HL-60/S4 treated with retinoic acid at 250 ng/mL for 4 days and 3 days (cell line): ENCODE results near the gene MAGEB10.
"Not testable (repeated sequence)": the region's sequence is repeated elsewhere in the genome, so short reads cannot be mapped to it uniquely, and the experiment has no call there.

Experiments
- in situ Hi-C: fragments of 300-500 bp; cut with MboI; formaldehyde crosslinking; loops from 2 replicates; pipeline ENCODE4 v1.7.0; 2022; ENCODE audit warnings: low sequenced_read_pairs

MAGEB10 gene, protein sequence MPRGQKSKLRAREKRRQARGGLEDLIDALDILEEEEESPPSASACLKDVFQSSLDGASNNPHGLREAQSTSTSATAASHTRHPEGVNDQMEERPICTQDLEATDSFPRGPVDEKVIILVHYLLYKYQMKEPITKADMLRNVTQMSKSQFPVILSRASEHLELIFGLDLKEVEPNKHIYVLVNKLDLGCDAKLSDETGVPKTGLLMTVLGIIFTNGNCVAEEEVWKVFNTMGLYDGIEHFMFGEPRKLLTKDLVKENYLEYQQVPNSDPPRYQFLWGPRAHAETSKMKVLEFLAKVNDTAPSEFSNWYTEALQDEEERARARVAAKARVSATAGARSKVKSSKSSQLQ

DNA sequence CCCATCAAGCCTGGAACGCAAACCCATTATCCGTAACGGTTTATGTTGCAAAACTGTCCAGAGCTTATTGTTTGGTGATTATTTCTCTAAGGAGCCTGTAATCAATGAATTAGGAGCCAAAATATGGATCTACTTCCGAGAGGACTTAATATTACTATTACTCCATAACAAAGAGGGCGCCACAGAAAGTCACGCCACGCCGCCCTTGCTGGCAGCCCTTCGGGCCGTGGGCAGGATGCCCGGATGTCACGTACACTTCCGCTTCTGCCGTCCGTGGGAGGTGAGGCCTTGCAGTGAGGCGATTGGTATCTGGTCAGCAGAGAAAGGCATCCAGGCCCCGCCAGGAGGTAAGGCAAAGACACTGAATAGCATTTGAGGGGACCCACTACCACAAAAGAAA, at the start of gene MAGEB10:
MAGEB10 (plus strand) TSS at position 301 of the 400 bp plus-strand sequence. CDS start 13,317 bp downstream, outside the sequence.
- in situ Hi-C loops: no loop called here

DNA sequence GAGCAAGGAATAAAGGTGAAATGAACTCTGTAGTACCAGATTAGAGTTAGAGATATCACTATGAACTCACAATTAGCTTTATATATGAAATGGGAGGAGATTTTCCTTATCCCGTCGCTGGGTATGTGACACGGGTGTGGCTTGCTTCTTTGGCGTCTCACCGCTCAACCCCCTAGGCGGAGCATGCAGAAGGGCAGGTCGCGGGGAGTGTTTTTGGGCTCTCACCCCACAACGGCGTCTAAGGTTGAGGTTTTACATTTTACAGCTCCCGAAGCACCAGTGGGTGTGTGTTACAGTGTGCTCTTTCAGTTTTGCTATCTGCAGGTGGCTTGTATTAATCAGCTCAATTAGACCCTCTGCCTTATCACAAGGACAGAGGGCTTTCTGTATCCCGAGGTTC, 42.1 kb upstream of the MAGEB10 start:
- in situ Hi-C loops: no loop called here

DNA sequence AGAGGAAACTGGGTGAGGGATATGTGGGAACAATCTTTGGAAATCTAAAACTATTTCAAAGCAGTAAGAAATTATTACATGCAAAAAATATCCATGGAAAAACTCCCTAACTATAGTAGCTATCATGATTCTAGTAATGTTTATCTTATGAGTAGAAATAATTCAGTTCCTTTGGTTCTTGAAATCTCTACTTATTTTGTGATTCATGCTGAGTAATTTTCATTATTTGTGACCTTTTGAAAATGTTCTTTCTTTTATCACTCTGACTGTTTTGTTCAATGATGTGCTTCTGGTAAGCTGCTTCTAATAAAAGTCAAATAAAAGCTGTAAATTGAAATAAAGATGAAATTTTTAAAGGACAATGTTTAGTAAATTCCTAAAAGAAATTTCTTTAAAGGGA, 40.4 kb upstream of the MAGEB10 start:
- in situ Hi-C loops: no loop called here

DNA sequence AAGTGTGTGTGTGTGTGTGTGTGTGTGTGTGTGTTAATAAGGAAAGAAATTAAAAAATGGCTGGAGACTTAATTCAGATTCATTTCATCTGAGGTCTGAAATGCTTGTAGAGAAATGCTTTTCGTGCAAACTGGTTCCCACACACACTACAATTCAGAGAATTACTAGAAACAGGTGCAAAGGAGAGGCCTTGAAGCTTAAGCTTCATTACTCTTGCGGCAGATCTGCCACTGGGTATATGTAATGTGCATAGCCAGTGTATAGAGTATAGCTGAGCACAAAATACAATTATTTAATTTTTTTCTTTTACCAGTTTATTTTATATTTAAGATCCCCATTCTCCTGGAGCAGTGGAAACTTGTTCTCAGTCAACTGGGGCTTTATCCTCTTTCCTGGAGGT, 31.8 kb upstream of the MAGEB10 start:
- in situ Hi-C loops: no loop called here

DNA sequence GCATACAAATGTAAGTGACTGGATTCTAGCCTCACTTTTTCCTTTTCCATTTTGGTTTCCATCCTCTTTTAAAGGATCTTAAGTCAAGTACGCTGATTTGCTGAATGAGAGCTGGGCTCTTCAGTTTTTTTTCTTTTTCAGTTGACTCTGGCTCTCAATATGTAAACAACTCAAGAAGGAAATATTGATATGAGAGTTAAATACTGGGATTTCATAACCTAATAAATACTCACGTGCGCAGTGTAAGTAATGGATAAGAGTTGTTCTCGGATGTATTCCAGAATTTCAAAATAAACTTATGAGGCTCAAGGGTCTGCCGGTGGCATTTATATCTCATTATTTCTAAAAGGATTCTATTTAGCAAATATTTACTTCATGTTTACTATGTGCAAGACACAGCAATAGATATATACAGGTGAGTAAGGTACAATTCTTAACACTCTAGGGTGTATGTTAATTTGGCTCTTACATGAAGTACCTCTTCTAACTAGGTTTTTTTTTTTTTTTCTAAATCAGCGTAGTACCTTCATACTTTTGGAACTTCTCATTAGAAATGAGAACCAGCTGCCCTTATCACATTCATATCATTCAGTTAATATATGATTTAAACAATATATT, 11.0 kb upstream of the MAGEB10 start:
- in situ Hi-C loops: no loop called here

DNA sequence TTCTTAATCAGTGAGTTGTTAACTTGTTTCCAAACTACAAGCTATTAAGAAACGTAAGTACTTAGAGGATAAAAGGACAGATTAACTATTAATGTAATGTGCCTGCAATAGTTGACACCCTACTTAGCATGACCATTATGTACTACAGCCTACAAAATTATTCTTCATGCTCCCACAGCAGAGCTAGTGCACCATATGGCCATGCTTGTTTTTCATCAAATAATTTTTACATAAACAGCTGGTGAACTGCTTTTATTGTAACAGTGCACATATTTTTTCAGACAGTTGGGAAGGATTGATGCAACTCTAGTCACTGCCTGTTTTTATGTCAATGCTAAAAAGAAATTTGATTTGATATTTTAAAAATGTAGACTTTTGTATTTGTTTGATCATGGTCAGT, 10.2 kb upstream of the MAGEB10 start:
- in situ Hi-C loops: no loop called here

DNA sequence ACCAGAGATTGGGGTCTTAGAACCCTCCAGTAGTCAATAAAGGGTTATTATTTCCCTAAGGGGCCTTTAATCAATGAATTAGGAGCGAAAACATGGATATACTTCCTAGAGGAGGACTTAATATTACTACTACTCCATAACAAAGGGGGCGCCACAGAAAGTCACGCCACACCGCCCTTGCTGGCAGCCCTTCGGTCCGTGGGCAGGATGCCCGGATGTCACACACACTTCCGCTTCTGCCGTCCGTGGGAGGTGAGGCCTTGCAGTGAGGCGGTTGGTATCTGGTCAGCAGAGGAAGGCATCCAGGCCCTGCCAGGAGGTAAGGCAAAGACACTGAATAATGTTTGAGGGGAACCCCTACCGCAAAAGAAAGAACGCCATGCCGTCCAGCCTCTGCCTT, 436 bp downstream of the MAGEB10 start:
- in situ Hi-C loops: no loop called here

DNA sequence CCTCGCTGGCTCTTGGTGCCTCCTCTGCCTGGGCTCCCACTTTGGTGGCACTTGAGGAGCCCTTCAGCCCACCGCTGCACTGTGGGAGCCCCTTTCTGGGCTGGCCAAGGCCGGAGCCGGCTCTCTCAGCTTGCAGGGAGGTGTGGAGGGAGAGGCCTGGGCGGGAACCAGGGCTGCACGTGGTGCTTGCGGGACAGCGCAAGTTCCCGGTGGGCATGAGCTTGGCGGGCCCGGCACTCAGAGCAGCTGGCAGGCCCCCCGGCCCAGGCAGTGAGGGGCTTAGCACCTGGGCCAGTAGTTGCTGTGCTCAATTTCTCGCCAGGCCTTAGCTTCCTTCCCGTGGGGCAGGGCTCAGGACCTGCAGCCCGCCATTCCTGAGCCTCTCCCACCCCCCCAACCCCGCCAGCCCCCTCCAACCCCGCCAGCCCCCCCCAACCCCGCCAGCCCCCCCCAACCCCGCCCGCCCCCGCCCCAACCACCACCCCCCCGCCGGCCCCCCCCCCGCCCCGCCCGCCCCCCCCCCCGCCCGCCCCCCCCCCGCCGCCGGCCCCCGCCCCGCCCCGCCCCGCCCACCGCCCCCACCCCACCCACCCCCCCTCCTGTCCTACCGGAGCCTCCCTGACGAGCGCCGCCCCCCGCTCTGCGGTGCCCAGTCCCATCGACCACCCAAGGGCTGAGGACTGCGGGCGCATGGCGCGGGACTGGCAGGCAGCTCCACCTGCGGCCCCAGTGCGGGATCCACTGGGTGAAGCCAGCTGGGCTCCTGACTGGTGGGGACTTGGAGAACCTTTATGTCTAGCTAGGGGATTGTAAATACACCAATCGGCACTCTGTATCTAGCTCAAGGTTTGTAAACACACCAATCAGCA, 1.4 kb downstream of the MAGEB10 start:
- in situ Hi-C loops: not testable (repeated sequence)

DNA sequence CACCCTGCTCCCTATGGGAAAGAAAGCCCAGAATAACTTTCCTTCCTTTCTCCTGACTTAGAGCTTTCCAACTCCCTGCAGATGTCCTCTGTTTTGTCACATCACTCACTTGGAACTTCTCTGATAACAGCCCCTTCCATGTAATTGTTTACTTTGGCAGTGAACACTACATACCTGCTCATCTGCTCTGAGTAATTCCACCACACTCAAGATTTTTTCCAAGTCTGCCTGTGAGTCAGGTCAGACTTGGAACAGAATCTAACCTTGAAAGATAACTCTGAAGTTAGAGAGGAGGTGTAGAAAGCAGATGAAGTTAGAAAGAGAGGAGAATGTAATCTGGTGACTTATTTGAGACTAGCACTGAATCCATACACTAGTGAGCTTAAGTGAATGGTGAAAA, 7.4 kb downstream of the MAGEB10 start:
- in situ Hi-C loops: no loop called here

DNA sequence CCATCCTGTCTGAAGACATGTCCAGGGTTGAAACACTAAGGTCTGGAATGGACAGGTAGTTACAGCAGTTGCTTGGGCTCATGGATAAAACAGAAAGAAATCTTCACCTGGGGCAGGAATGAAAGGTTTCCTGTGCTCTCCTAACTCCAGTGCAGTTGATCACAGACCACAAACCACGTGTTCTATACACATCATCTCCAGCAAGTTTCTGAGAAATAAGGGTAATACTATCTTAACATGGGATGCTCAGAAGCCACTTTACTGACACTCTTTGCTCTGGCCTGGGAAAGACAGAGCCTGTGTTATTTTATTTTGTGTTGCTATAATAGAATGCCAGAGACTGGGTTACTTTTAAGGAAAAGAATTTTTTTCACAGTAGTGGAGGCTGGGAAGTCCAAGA, 16.0 kb downstream of the MAGEB10 start:
- in situ Hi-C loops: no loop called here

DNA sequence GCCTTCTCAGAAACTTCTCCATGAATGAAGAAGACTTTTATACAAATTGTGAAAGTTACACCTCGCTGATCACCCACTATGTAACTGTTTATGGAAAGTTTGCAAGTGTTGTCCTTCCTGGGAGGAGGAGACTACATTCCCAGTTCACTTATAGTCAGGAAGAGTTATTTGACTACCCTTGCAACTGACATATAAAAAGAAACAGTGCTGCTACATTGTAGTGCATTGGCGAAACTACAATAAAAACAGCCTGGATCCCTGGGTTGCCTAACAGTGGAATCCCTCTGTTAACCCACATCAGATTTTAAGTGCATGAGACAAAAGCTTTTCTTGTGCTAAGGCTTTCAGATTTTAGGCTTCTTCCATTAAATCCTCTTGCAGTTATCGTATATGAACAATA, 30.4 kb downstream of the MAGEB10 start:
- in situ Hi-C loops: no loop called here

DNA sequence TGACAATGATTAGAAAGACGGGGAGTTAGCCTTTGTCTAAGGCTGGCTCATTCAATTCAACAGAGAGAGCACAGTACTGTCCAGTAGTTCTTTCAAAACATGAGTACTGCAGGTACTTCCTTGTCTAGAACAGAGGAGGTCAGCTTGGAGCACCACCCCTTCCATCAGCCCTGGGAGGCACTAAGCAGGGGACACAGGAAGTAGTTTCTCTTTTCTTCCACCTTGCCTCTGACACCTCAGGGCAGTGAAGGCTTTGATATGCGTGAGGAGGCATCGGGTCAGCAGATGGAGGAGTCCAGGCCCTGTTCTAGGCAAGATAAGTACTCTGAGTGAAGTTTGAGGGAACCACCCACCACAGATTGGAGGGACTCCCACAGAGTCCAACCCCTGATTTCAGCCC, 33.1 kb downstream of the MAGEB10 start:
- in situ Hi-C loops: no loop called here

DNA sequence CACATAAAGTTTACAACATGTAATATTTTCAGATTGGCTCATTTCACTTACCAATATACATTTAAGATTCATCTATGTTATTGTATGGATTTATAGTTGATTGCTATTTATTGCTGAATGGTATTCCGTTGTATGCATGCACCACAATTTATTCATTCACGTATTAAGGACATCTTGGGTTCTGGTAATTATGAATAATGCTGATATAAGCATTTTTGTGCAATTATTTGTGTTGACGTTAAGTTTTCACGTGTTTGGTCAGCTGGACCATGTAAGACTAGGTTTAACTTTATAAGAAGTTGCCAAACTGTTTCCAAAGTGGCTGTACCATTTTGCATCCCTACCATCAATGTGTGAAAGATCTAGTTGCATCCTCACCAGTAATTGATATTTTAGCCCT, 35.1 kb downstream of the MAGEB10 start:
- in situ Hi-C loops: no loop called here

DNA sequence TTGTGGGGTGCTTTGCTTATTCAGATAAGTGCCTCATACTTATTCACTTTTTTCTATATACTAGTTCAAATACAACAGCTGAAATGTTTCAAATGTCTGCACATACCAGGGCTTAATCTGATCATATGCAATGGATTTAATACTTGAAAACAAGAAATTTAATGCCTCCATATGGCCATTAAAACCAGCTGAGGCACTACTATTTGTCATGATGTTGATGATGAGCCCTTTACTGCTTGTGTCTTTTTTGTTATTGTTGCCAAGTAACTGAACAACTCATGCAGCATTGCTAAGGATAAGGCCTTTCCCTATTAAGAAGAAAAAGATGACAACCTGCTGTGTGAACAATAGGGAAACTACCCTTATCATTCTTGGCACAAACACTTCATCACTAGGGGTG, 52.5 kb downstream of the MAGEB10 start:
- in situ Hi-C loops: no loop called here

DNA sequence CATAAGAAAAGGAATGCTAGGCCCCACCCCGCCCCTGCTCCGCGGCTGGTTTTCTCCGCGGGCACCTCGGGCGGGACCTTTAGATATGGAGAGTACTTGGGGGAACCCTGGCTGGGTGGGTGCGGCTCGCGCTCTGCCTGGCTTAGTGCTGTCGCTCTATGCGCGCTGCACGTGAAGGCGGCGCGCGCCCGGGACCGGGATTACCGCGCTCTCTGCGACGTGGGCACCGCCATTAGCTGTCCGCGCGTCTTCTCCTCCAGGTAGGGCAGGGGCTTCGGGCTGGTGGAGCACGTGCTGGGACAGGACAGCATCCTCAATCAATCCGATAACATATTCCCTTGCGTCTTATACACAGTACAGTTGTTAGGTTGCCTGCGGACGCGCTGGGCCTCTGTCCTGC, 56.0 kb downstream of the MAGEB10 start:
- in situ Hi-C loops: no loop called here
